Nephron (organoid): ENCODE results near the gene TMEM139.

Experiments
- H3K27ac Mint-ChIP-seq, 3 experiments: 2 replicates each; pipeline ENCODE4 v1.8.0; 2020; ENCODE audit warnings: mixed read lengths in 3 of 3, mild to moderate bottlenecking in 2 of 3, moderate library complexity in 1 of 3
- H3K27me3 Mint-ChIP-seq: 2 replicates; pipeline ENCODE4 v1.8.0; 2021; ENCODE audit warnings: low read depth, mild to moderate bottlenecking, moderate library complexity, mixed read lengths
- H3K36me3 Mint-ChIP-seq: 2 replicates; pipeline ENCODE4 v1.8.0; 2020; ENCODE audit warnings: low read depth, mixed read lengths
- H3K4me1 Mint-ChIP-seq: 2 replicates; pipeline ENCODE4 v1.8.0; 2020; ENCODE audit warnings: mixed read lengths
- H3K4me3 Mint-ChIP-seq, 3 experiments: 2 replicates each; pipeline ENCODE4 v1.8.0; 2020; ENCODE audit warnings: mild to moderate bottlenecking in 3 of 3, mixed read lengths in 3 of 3, moderate library complexity in 2 of 3
- H3K9me3 Mint-ChIP-seq: 2 replicates; pipeline ENCODE4 v1.8.0; 2020; ENCODE audit warnings: mixed read lengths
- TF ChIP-seq, protein P1 (sequence below), 3 experiments: fragments of 200-600 bp; sonication (generic); IDR thresholded peaks; one replicate each; pipeline ENCODE4 v1.5.0; 2021; ENCODE audit warnings: antibody characterized with exemption in 3 of 3; ENCODE audit not compliant: unreplicated experiment in 3 of 3

Gene TMEM139

DNA sequence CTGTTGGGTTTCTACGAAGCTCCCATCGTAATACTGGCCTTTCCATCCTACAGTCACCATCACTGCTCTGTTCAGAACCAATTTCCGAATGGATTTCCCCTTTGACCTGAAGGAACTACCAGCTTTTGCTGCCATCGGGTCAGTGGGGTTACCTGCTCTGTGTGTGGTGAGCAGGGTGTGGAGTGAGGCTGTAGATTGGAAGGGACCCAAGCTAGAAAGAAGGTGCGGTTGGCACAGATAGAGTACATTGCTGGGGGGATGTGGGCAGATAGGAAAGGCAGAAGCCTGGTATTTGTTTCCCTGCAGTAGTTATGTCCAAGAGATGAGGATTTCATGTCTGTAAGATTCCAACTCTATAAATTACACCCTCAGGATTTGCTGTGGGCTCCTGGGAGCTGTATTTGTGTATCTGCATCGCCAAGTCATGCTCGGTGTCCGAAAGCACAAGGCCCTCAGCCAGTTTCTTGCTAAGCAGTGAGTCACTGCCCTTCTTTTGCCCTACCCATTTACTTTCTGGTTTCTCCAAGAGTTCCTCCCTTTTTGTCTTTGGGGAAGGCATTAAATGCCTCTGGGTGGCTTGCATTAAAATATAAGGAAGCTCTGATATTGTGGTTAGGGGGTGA, 46.5 kb downstream of the TMEM139 start:
- H3K27ac Mint-ChIP-seq = no peak overlapping the region

DNA sequence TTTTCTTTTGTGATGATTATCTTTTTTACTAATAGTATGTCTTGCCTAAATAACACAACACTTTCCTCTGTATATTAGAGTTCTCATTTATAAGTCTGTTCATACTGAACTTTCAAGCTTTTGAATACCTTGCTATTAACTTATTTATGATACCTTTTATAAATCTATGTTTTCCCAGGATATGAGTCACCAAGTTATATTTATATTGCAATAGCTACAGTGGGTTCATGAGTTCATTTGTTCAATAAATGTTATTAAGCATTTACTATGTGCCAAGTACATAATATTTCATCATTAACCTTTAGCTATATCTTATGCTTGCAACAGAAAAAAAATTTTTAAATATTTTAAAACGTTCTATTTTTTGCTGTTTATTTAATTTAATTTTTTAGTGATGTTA, 49.5 kb downstream of the TMEM139 start:
- Mint-ChIP-seq H3K4me3 (no peak overlapping the region), H3K27ac (no peak overlapping the region), H3K36me3 (no peaks in the 10 kb centered on the region), H3K4me1 (no peaks in the 10 kb centered on the region), H3K27me3 (peaks cover 9% of the 10 kb centered on the region), H3K9me3 (no peaks in the 10 kb centered on the region)
- TF ChIP-seq, protein P1, sequence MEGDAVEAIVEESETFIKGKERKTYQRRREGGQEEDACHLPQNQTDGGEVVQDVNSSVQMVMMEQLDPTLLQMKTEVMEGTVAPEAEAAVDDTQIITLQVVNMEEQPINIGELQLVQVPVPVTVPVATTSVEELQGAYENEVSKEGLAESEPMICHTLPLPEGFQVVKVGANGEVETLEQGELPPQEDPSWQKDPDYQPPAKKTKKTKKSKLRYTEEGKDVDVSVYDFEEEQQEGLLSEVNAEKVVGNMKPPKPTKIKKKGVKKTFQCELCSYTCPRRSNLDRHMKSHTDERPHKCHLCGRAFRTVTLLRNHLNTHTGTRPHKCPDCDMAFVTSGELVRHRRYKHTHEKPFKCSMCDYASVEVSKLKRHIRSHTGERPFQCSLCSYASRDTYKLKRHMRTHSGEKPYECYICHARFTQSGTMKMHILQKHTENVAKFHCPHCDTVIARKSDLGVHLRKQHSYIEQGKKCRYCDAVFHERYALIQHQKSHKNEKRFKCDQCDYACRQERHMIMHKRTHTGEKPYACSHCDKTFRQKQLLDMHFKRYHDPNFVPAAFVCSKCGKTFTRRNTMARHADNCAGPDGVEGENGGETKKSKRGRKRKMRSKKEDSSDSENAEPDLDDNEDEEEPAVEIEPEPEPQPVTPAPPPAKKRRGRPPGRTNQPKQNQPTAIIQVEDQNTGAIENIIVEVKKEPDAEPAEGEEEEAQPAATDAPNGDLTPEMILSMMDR (IDR thresholded peaks at IDR 0.05; ENCODE audit: unreplicated experiment in 3 of 3) = no peak

More for the DNA sequence above, 46.5 kb downstream of the TMEM139 start:
- Mint-ChIP-seq H3K9me3 (no peaks in the 10 kb centered on the region), H3K4me3 (no peak overlapping the region), H3K27me3 (peaks cover 3% of the 10 kb centered on the region), H3K4me1 (no peaks in the 10 kb centered on the region), H3K36me3 (no peaks in the 10 kb centered on the region)
- TF ChIP-seq, protein P1 (IDR thresholded peaks at IDR 0.05; ENCODE audit: unreplicated experiment in 3 of 3) = no peak

DNA sequence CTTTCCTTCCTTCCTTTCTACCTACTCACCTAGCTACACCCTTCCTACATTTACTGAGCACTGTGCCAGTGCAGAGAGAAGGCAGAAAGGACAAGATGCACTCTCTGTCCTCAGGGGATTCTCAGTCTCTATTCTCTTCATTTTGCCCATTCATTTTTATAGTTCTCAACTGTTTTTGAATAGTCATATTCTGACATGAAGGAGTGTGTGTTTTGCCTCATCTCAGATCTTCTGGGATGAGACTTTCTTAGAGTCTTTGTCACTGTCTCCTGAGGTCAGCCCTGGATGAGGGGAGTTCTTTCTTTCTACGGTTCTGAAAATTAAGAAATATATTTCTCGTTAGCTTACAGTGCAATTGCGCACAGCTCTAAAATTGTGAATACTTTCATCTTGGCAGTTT, 52.5 kb downstream of the TMEM139 start:
- Mint-ChIP-seq H3K27me3 (peaks cover 17% of the 10 kb centered on the region), H3K9me3 (no peaks in the 10 kb centered on the region), H3K4me1 (no peaks in the 10 kb centered on the region), H3K27ac (no peak overlapping the region), H3K36me3 (no peaks in the 10 kb centered on the region), H3K4me3 (no peak overlapping the region)
- TF ChIP-seq, protein P1 (IDR thresholded peaks at IDR 0.05; ENCODE audit: unreplicated experiment in 3 of 3) = no peak
